Endodermal cell (in vitro differentiated cells): Measurements from ENCODE around the gene B3GNT2. TPM values are rescaled to one million over a fixed set of nuclear protein-coding genes. Genes with fewer than 3 reads are reported as not detected.

ENCODE experiments used
- DNase-seq: peaks from one replicate; pipeline ENCODE4 v3.0.0-alpha.2; 2017
- H3K27ac ChIP-seq: 2 replicates; pipeline ENCODE4 v1.5.1; 2013; ENCODE audit warnings: mild to moderate bottlenecking, low read depth, low read length, moderate library complexity
- H3K27me3 ChIP-seq: 2 replicates; pipeline ENCODE4 v1.6.1; 2013; ENCODE audit warnings: mild to moderate bottlenecking, low read length, moderate library complexity; ENCODE audit not compliant: insufficient read depth, control insufficient read depth, poor library complexity, severe bottlenecking
- H3K36me3 ChIP-seq: 2 replicates; pipeline ENCODE4 v1.7.0; 2013; ENCODE audit warnings: mild to moderate bottlenecking, low read length, moderate library complexity; ENCODE audit not compliant: control insufficient read depth, insufficient read depth
- H3K4me1 ChIP-seq: one replicate; pipeline ENCODE4 v1.7.0; 2013; ENCODE audit warnings: low read length; ENCODE audit not compliant: control insufficient read depth, insufficient read depth
- H3K4me3 ChIP-seq: 2 replicates; pipeline ENCODE4 v1.5.1; 2013; ENCODE audit warnings: mild to moderate bottlenecking, low read length, moderate library complexity
- H3K9ac ChIP-seq: 2 replicates; pipeline ENCODE4 v1.6.1; 2013; ENCODE audit warnings: mild to moderate bottlenecking, low read length, moderate library complexity; ENCODE audit not compliant: poor library complexity, severe bottlenecking; ENCODE audit errors: extremely low read depth
- H3K9me3 ChIP-seq: 2 replicates; pipeline ENCODE4 v1.6.1; 2013; ENCODE audit warnings: mild to moderate bottlenecking, low read length, moderate library complexity; ENCODE audit not compliant: control insufficient read depth
- H3K27ac Mint-ChIP-seq: 2 replicates; pipeline ENCODE4 v1.8.0; 2020; ENCODE audit warnings: mixed read lengths
- H3K27me3 Mint-ChIP-seq: 2 replicates; pipeline ENCODE4 v1.8.0; 2021; ENCODE audit warnings: mild to moderate bottlenecking, mixed read lengths; ENCODE audit not compliant: insufficient read depth
- H3K36me3 Mint-ChIP-seq: 2 replicates; pipeline ENCODE4 v1.8.0; 2020; ENCODE audit warnings: low read depth, mixed read lengths
- H3K4me1 Mint-ChIP-seq: 2 replicates; pipeline ENCODE4 v1.8.0; 2020; ENCODE audit warnings: mixed read lengths
- H3K4me3 Mint-ChIP-seq: 2 replicates; pipeline ENCODE4 v1.8.0; 2020; ENCODE audit warnings: mild to moderate bottlenecking, moderate library complexity, mixed read lengths
- H3K9me3 Mint-ChIP-seq: 2 replicates; pipeline ENCODE4 v1.8.0; 2020; ENCODE audit warnings: mild to moderate bottlenecking, mixed read lengths
- WGBS, 2 experiments: methylation state at CpG; one replicate each; pipeline versions ENCODE4 v1.1.5 to v1.1.7; 2013; ENCODE audit warnings: missing lambda C conversion rate in 2 of 2, mixed read lengths in 1 of 2; ENCODE audit not compliant: insufficient coverage in 1 of 2, insufficient read length in 1 of 2; 5-methylcytosine and 5-hydroxymethylcytosine counted together
- total RNA-seq, 2 donors: library from RNA; stranded (reverse); fragmentation: NEBNext Ultra II Directional in 1 of 2; extraction: Animal tissue kit (Norgen Biotek cat#: 25700) in 1 of 2; gene quantifications; 2 replicates in 1 of 2; 3 replicates in 1 of 2; pipeline ENCODE4 v1.2.1, GENCODE V29; 2021
- TF ChIP-seq, protein P1 (sequence below): fragments of 200-600 bp; sonication (generic); conservative IDR thresholded peaks from 2 replicates; pipeline ENCODE4 v1.5.0; 2021; ENCODE audit warnings: antibody characterized with exemption, mild to moderate bottlenecking

Gene B3GNT2
- total RNA-seq, 2 donors from 2014 or later = 38.7 to 59.2 TPM

DNA sequence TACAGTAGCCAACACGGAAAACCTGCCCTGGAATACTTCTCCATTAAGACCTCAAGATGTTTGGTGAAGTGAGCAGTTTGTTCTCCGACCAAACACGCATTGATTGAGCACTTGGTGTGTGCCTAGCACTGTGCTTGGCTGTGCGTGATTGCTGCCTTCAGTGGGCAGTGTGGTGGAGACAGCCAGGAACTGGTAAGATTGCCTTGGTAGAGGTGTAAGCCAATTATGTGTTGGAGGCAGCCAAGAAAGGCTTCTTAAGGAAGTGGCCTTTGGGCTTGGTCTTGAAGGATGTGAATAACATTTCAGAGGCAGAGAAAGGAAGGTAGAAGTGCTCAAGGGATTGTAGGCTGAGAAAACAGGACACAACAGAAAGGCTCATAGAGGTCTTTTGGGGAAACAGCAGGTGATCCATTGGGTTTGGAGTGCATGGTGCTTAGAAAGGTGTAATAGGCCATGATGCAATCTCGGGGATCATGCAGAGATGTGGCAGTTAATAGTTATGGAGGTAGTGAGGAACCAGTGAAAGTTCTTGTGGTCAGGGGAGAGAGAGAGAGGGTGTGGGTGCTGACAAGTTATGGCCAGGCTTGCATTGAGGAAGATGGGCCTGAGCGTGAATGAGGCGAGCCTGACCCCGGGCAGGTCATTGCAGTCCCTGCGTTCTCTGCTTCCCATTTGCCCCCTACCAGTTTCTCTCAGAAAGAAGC is 6.3 kb downstream of the B3GNT2 start:
- Mint-ChIP-seq H3K9me3 (no peaks in the 10 kb centered on the region), H3K27me3 (no peaks in the 10 kb centered on the region), H3K27ac (peak overlapping the region; percentile 42), H3K4me1 (peaks cover 65% of the 10 kb centered on the region), H3K4me3 (no peak overlapping the region), H3K36me3 (peaks cover 7% of the 10 kb centered on the region)
- Histone ChIP-seq H3K27ac (no peak overlapping the region), H3K36me3 (peaks cover 44% of the 10 kb centered on the region), H3K27me3 (no peaks in the 10 kb centered on the region), H3K9ac (no peak overlapping the region), H3K4me1 (peaks cover 14% of the 10 kb centered on the region), H3K9me3 (no peaks in the 10 kb centered on the region), H3K4me3 (peak overlapping the region; percentile 93)
- TF ChIP-seq, protein P1, sequence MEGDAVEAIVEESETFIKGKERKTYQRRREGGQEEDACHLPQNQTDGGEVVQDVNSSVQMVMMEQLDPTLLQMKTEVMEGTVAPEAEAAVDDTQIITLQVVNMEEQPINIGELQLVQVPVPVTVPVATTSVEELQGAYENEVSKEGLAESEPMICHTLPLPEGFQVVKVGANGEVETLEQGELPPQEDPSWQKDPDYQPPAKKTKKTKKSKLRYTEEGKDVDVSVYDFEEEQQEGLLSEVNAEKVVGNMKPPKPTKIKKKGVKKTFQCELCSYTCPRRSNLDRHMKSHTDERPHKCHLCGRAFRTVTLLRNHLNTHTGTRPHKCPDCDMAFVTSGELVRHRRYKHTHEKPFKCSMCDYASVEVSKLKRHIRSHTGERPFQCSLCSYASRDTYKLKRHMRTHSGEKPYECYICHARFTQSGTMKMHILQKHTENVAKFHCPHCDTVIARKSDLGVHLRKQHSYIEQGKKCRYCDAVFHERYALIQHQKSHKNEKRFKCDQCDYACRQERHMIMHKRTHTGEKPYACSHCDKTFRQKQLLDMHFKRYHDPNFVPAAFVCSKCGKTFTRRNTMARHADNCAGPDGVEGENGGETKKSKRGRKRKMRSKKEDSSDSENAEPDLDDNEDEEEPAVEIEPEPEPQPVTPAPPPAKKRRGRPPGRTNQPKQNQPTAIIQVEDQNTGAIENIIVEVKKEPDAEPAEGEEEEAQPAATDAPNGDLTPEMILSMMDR = no peak
- DNase-seq = peak; percentile 43
- 89 to 100% methylated on average over 6 to 9 of the region's 9 CpGs for WGBS, 2 experiments

DNA sequence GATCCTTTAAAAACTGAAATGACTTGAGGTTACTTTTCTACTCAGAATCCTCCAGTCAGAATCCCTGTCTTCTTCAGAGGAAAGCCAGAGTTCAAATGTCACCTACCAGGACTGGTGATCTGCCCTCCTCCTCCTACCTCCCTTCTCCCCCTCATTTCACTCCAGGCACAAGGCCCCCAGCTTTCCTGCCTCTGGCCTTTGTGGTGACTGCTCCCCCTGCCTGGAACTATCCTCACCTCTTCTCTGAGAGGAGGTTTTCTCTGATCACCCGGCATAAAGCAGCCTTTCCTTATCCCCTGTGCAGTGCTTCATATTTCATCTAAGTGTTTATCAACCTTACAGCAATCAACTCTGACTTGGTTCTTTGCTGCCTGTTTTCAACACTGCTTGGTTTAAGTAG is 6.8 kb downstream of the B3GNT2 start:
- Histone ChIP-seq H3K4me3 (peak overlapping the region; percentile 93), H3K4me1 (peaks cover 19% of the 10 kb centered on the region), H3K27ac (no peak overlapping the region), H3K9me3 (no peaks in the 10 kb centered on the region), H3K36me3 (peaks cover 49% of the 10 kb centered on the region), H3K9ac (no peak overlapping the region), H3K27me3 (no peaks in the 10 kb centered on the region)
- H3K27ac Mint-ChIP-seq = peak overlapping the region; percentile 38
- no peaks in the 10 kb centered on the region for H3K9me3 Mint-ChIP-seq
- H3K4me1 Mint-ChIP-seq = peaks cover 71% of the 10 kb centered on the region
- 91 to 92% methylated on average over 1 of the region's 1 CpG for WGBS, 2 experiments
- H3K36me3 Mint-ChIP-seq = peaks cover 9% of the 10 kb centered on the region
- peak; percentile 40 for DNase-seq
- H3K27me3 Mint-ChIP-seq = no peaks in the 10 kb centered on the region
- H3K4me3 Mint-ChIP-seq = no peak overlapping the region
- TF ChIP-seq, protein P1 = no peak

DNA sequence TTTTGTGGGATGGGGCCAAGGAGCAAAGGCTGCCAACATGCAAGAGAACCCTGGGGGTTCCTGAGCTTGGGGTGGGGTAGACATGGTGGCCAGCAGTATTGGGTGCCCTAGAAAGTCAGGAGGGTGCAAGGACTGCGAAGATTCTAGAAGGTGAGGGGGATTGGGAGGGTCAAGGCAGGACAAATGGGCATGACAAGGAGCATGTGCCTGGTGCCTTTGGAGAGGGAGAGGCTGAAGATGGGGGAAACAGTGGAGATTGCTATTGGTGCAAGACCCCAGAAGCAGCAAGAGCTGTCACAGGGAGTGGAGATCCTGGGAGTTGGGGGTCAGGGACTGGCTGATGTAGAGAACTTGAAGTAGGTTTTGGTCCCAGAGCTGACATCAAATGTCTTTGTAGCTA is 7.5 kb downstream of the B3GNT2 start:
- Histone ChIP-seq H3K9me3 (no peaks in the 10 kb centered on the region), H3K4me1 (peaks cover 19% of the 10 kb centered on the region), H3K9ac (no peak overlapping the region), H3K36me3 (peaks cover 51% of the 10 kb centered on the region), H3K27me3 (no peaks in the 10 kb centered on the region), H3K27ac (no peak overlapping the region), H3K4me3 (peak overlapping the region; percentile 93)
- 91 to 100% methylated on average over 1 of the region's 1 CpG for WGBS, 2 experiments
- peaks cover 72% of the 10 kb centered on the region for H3K4me1 Mint-ChIP-seq
- no peaks in the 10 kb centered on the region for H3K9me3 Mint-ChIP-seq
- peaks cover 10% of the 10 kb centered on the region for H3K36me3 Mint-ChIP-seq
- H3K4me3 Mint-ChIP-seq = no peak overlapping the region
- H3K27ac Mint-ChIP-seq = no peak overlapping the region
- H3K27me3 Mint-ChIP-seq = no peaks in the 10 kb centered on the region
- TF ChIP-seq, protein P1 = no peak
- peak; percentile 32 for DNase-seq
